OCI-M2 (cell line): Measurements from ENCODE around the gene R3HDM1.
"Not testable (repeated sequence)": the region's sequence is repeated elsewhere in the genome, so short reads cannot be mapped to it uniquely, and the experiment has no call there.

ENCODE experiments used
- DNase-seq: peaks from one replicate; lab custom pipeline; 2025; ENCODE audit not compliant: unreplicated experiment; lab: John Stamatoyannopoulos, UW

The R3HDM1 gene

GRCh38 chr2:135704075-135704474 is 172.8 kb downstream of the R3HDM1 start:
- not testable (repeated sequence) for DNase-seq

- no peak for DNase-seq
These were observed 176.9 kb downstream of the R3HDM1 start for GRCh38 chr2:135708159-135708558.

GRCh38 chr2:135709992-135710391 is 178.7 kb downstream of the R3HDM1 start:
- no peak for DNase-seq

DNA sequence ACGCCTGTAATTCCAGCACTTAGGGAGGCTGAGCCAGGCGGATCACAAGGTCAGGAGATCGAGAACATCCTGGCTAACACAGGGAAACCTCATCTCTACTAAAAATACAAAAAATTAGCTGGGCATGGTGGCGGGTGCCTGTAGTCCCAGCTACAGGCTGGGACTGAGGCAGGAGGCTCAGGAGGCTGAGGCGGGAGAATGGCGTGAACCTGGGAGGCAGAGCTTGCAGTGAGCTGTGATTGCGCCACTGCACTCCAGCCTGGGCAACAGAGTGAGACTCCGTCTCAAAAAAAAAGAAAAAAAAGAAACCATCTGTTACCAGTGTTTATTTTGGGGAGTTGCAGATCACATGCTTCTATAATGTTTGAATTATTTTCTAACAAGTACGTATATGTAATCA is 183.8 kb downstream of the R3HDM1 start:
- DNase-seq = not testable (repeated sequence)

DNA sequence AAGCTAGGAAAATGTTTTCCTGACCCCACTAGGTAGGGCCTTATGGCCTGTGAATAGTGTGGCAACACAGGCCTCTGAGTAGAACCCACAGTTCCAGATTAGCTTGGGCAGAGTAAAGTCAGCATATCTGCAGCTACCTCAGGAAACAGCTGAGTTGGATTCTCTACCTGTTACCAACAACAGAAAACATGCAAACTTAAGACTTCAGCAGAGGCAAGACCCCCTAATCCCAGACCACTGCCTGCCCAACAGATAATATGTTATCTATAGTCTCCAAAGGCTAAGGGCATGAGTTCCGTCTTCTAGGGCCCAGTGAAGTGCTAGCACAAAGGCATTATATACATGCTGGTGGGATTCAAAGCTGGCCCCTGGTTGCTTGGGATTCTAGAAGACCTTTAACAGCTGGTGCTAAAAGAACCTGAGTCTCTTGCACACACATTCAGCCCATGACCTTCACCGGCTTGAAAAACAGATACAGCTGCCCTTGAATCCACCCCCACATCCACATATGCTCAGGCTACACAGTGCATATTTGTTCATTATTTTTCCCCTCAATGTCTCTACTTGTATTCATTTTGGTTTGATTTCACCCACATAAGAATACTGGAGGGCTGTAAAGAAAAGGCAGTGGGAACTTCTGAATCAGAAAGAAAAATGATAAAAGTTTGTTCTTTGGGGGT is 196.9 kb downstream of the R3HDM1 start:
- peak; percentile 22 for DNase-seq

GRCh38 chr2:135732561-135732960 is 201.3 kb downstream of the R3HDM1 start:
- DNase-seq = no peak

DNA sequence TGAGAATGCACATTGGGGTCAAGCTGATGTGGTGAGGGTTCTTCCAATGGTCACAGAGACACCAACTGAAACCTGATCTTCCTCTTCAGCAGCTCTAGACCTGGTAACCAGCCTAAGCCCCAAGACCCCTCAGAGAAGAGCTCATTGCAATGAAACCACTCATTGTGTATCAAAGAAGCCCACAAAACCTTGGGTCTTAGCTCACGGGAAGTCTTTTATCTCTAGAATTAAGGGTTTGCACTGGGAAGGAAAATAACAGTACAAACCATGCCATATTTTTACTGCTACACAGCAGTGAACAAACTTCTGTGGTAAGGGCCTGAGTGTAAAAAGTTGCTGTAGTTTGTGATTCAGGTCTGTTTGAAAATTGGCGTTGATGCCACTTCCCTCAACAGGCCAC is 201.8 kb downstream of the R3HDM1 start:
- DNase-seq = no peak

GRCh38 chr2:135736546-135736945 is 205.3 kb downstream of the R3HDM1 start:
- no peak for DNase-seq

- DNase-seq = no peak
These were observed 208.9 kb downstream of the R3HDM1 start for GRCh38 chr2:135740206-135740605.

- no peak for DNase-seq
These were observed 209.7 kb downstream of the R3HDM1 start for GRCh38 chr2:135741043-135741394.

GRCh38 chr2:135741395-135742324 is 210.4 kb downstream of the R3HDM1 start, which contains the start of gene UBXN4:
Gene UBXN4, plus strand, starts transcription at chr2:135741855. Its CDS starts 75 bp downstream, at chr2:135741930.
- DNase-seq = peak; percentile 57

GRCh38 chr2:135742325-135742757 is 211.1 kb downstream of the R3HDM1 start:
- no peak for DNase-seq

DNA sequence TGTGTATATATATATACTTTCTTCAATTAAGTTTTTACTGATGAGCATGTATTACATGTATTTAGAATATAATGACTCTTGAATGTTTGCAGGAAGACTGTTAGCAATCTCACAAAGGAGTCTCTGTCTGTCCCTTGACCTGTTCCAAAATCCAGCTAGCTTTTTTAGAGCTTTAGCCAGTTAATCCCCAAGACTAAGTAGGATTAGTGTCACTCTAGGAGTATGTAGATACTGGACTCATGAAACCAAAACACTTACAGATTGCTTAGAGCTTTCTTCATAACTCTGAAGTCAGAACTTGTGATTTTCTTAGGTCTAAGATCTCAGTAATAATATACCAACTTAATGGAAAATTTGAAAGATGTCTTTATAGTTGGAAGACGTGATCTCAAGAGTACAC is 212.6 kb downstream of the R3HDM1 start:
- no peak for DNase-seq

- DNase-seq = no peak
These were observed 213.6 kb downstream of the R3HDM1 start for GRCh38 chr2:135744760-135745314.

- DNase-seq = no peak
These were observed 214.3 kb downstream of the R3HDM1 start for GRCh38 chr2:135745545-135745944.

DNA sequence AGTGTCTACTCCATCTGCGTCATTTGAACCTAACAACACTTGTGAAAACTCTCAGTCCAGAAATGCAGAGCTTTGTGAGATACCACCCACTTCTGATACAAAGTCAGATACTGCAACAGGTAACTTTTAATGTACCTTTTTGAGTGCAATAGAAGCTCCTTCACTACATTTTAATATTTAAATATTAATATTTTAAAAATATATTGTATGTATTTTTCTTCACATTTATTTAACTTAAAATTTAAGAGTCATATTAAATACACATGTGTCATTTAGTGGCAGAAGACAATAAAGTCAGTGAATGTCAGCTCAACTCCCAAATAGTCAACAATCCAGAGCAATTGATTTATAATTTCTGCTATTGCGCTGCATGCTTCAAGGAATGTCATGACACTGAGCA is 224.3 kb downstream of the R3HDM1 start:
- DNase-seq = no peak

DNA sequence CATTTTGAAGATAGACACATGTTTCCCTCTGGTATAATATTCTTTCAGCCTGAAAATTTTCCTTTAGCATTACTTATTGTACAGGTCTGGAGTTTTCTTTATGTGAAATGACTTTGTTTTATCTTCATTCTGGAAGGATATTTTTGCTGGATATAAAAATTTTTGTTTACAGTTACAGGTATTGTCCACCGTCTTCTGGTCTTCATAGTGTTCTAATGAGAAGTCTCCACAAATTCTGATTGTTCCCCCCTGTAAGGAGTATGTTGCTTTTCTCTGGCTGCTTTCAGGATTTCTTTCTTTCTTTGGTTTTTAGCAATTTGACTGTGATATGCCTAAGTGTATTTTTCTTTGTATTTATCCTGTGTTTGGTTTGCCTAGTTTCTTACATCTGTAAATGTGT is 225.4 kb downstream of the R3HDM1 start:
- no peak for DNase-seq

- DNase-seq = no peak
These were observed 230.7 kb downstream of the R3HDM1 start for GRCh38 chr2:135762022-135762421.

- DNase-seq = no peak
These were observed 231.2 kb downstream of the R3HDM1 start for GRCh38 chr2:135762530-135762929.

- no peak for DNase-seq
These were observed 237.6 kb downstream of the R3HDM1 start for GRCh38 chr2:135768863-135769262.

DNA sequence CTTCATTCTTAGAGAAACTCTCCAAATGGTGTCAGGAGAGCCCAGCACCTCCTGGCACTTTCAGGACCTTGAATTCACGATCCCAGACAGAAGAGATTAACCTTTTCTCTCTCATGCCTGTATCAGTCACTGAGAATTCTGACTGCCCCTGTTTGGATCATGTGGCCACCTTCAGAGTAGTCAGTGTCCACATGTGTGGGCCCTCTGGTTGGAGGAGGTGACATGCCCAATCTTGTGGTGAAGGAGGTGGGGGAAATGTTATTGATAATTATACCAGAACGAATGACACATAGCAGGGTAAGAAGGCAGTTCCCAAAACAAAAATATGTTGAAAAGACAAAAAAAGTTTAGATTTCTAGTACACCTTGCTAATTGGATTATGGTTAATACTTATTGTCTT is 242.0 kb downstream of the R3HDM1 start:
- no peak for DNase-seq

DNA sequence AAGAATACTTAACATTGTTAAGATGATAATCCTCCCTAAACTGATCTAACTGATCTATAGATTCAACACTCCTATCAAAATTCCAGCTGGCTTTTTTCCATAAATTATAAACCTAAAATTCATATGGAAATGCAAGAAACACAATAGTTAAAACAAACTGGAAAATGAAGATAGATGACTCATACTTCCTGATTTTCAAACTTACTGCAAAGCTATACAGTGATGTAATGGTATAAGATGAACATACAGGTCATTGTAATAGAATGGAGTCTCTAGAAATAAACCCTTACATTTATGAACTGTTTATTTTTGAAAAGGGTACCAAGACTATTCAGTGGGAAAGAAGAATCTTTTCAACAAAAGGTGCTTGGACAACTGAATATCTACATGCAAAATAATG is 242.6 kb downstream of the R3HDM1 start:
- DNase-seq = no peak
